HG02970 (cell line): ENCODE data around the gene SALL4.
"Not testable (repeated sequence)": the region's sequence is repeated elsewhere in the genome, so short reads cannot be mapped to it uniquely, and the experiment has no call there.

ENCODE experiments used
- ATAC-seq: cut with Tn5 transposase; IDR thresholded peaks from one replicate; pipeline ENCODE4 v1.9.1; 2021; ENCODE audit warnings: mild to moderate bottlenecking, moderate library complexity, moderate number of reproducible peaks; ENCODE audit not compliant: unreplicated experiment, low FRiP score

Gene SALL4

GRCh38 chr20:51740308-51740707 lies 62.0 kb downstream of the SALL4 start:
- ATAC-seq, result not testable (repeated sequence)

GRCh38 chr20:51739722-51740249 lies 62.5 kb downstream of the SALL4 start:
- no peak for ATAC-seq

GRCh38 chr20:51738877-51739447 lies 63.4 kb downstream of the SALL4 start:
- no peak for ATAC-seq

- not testable (repeated sequence) for ATAC-seq
These were observed 64.1 kb downstream of the SALL4 start for GRCh38 chr20:51738261-51738660.

GRCh38 chr20:51736947-51737346 lies 65.4 kb downstream of the SALL4 start:
- ATAC-seq, result no peak

- ATAC-seq, result no peak
These were observed 66.4 kb downstream of the SALL4 start for GRCh38 chr20:51735728-51736600.

GRCh38 chr20:51734876-51735720 lies 67.2 kb downstream of the SALL4 start:
- no peak for ATAC-seq

- ATAC-seq, result no peak
These were observed 69.3 kb downstream of the SALL4 start for GRCh38 chr20:51733070-51733469.
